ENCODE measurements around the gene TMEM63B.
"Not testable (repeated sequence)": the region's sequence is repeated elsewhere in the genome, so short reads cannot be mapped to it uniquely, and the experiment has no call there.

TMEM63B gene

GRCh38 chr6:44139351-44139743 is 12.0 kb downstream of the TMEM63B start:
- peaks cover 22% of the 10 kb centered on the region for H3K36me3 ChIP-seq (ENCODE audit: control insufficient read depth, insufficient read depth, low read length)

DNA sequence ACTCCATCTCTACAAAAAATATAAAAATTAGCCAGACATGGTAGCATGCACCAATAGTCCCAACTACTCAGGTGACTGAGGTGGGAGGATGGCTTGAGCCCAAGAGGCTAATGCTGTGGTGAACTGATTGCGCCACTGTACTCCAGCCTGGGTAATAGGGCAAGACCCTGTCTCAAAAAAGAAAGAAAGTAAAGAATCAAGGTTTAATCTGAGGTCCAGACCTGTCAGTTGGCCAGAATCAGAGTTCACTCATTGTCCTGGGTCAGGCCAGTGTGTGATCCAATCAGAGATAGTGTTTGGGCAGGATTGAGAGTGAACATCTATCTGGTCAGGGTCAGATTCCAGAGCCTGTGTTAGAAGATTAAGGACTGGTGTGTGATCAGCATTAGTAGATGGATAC is 15.5 kb downstream of the TMEM63B start:
- Histone ChIP-seq H3K4me3 (replicated peaks; ENCODE audit: low read depth, low read length) (no peak overlapping the region), H3K36me3 (ENCODE audit: control insufficient read depth, insufficient read depth, low read length) (peaks cover 20% of the 10 kb centered on the region)
- TF ChIP-seq, protein P1, sequence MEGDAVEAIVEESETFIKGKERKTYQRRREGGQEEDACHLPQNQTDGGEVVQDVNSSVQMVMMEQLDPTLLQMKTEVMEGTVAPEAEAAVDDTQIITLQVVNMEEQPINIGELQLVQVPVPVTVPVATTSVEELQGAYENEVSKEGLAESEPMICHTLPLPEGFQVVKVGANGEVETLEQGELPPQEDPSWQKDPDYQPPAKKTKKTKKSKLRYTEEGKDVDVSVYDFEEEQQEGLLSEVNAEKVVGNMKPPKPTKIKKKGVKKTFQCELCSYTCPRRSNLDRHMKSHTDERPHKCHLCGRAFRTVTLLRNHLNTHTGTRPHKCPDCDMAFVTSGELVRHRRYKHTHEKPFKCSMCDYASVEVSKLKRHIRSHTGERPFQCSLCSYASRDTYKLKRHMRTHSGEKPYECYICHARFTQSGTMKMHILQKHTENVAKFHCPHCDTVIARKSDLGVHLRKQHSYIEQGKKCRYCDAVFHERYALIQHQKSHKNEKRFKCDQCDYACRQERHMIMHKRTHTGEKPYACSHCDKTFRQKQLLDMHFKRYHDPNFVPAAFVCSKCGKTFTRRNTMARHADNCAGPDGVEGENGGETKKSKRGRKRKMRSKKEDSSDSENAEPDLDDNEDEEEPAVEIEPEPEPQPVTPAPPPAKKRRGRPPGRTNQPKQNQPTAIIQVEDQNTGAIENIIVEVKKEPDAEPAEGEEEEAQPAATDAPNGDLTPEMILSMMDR (IDR thresholded peaks at IDR 0.05; ENCODE audit: insufficient read depth, low read length, poor library complexity, severe bottlenecking), result no peak

More at GRCh38 chr6:44139351-44139743, 12.0 kb downstream of the TMEM63B start:
- Histone ChIP-seq H3K27me3 (replicated peaks; ENCODE audit: control insufficient read depth, insufficient read depth, low read length) (no peaks in the 10 kb centered on the region), H3K4me3 (replicated peaks; ENCODE audit: low read depth, low read length) (no peak overlapping the region)
- TF ChIP-seq, protein P1 (IDR thresholded peaks at IDR 0.05; ENCODE audit: insufficient read depth, low read length, poor library complexity, severe bottlenecking), result no peak
- DNase-seq (ENCODE audit: extremely low read depth, insufficient read length), result no peak

GRCh38 chr6:44143731-44144130 is 16.4 kb downstream of the TMEM63B start:
- H3K36me3 ChIP-seq (ENCODE audit: control insufficient read depth, insufficient read depth, low read length), result peaks cover 24% of the 10 kb centered on the region

More for the DNA sequence above, 15.5 kb downstream of the TMEM63B start:
- DNase-seq (ENCODE audit: extremely low read depth, insufficient read length), result no peak
- H3K27me3 ChIP-seq (replicated peaks; ENCODE audit: control insufficient read depth, insufficient read depth, low read length), result no peaks in the 10 kb centered on the region

DNA sequence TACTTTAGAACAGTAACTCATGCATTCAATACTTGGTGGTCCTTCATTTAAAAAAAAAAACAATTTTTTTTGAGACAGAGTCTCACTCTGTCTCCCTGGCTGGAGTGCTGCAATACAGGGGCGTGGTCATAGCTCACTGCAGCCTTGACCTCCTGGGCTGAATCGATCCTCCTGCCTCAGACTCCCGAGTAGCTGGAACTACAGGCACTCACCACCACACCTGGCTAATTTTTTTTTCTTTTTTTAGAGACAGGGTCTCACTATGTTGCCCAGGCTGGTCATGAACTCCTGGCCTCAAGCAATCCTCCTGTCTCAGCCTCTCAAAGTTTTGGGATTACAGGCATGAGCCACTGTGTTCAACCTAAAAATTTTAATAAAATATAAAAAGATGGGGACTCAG is 17.2 kb downstream of the TMEM63B start:
- H3K36me3 ChIP-seq (ENCODE audit: control insufficient read depth, insufficient read depth, low read length), result peaks cover 26% of the 10 kb centered on the region
- not testable (repeated sequence) for H3K4me3 ChIP-seq (replicated peaks; ENCODE audit: low read depth, low read length); DNase-seq (ENCODE audit: extremely low read depth, insufficient read length); H3K27me3 ChIP-seq (replicated peaks; ENCODE audit: control insufficient read depth, insufficient read depth, low read length)

More at GRCh38 chr6:44143731-44144130, 16.4 kb downstream of the TMEM63B start:
- no peak for DNase-seq (ENCODE audit: extremely low read depth, insufficient read length)
- Histone ChIP-seq H3K4me3 (replicated peaks; ENCODE audit: low read depth, low read length) (no peak overlapping the region), H3K27me3 (replicated peaks; ENCODE audit: control insufficient read depth, insufficient read depth, low read length) (no peaks in the 10 kb centered on the region)
- TF ChIP-seq, protein P1 (IDR thresholded peaks at IDR 0.05; ENCODE audit: insufficient read depth, low read length, poor library complexity, severe bottlenecking), result no peak

- TF ChIP-seq, protein P1 (IDR thresholded peaks at IDR 0.05; ENCODE audit: insufficient read depth, low read length, poor library complexity, severe bottlenecking), result no peak
- no peak for DNase-seq (ENCODE audit: extremely low read depth, insufficient read length)
- H3K36me3 ChIP-seq (ENCODE audit: control insufficient read depth, insufficient read depth, low read length), result peaks cover 23% of the 10 kb centered on the region
- no peak overlapping the region for H3K4me3 ChIP-seq (replicated peaks; ENCODE audit: low read depth, low read length)
- no peaks in the 10 kb centered on the region for H3K27me3 ChIP-seq (replicated peaks; ENCODE audit: control insufficient read depth, insufficient read depth, low read length)
These were observed 18.5 kb downstream of the TMEM63B start for GRCh38 chr6:44145839-44146238.

DNA sequence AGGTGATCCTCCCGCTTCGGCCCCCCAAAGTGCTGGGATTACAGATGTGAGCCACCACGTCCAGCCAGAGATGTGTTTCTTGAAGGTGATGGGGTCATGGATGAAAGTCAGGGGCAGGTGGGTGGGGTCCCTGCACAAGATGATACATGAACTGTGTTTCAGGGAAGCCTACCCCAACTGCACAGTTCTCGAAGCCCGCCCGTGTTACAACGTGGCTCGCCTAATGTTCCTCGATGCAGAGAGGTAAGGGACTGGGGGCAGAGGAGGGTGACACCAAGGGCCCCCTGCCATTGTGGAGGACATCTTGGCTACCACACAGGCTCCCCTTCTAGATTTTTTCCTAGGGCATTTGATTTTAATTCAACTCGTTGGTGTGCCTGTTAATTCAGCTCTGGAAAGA is 19.3 kb downstream of the TMEM63B start:
- no peak for DNase-seq (ENCODE audit: extremely low read depth, insufficient read length)
- no peaks in the 10 kb centered on the region for H3K27me3 ChIP-seq (replicated peaks; ENCODE audit: control insufficient read depth, insufficient read depth, low read length)
- TF ChIP-seq, protein P1 (IDR thresholded peaks at IDR 0.05; ENCODE audit: insufficient read depth, low read length, poor library complexity, severe bottlenecking), result no peak

More for the DNA sequence above, 19.3 kb downstream of the TMEM63B start:
- Histone ChIP-seq H3K36me3 (ENCODE audit: control insufficient read depth, insufficient read depth, low read length) (peaks cover 20% of the 10 kb centered on the region), H3K4me3 (replicated peaks; ENCODE audit: low read depth, low read length) (no peak overlapping the region)

Measured in GM06990 (cell line).